GM10248 (cell line): ENCODE data around the gene ABHD5.

ENCODE experiments used
- CTCF ChIA-PET: fragments of 300-600 bp; sonication (Branson Sonifier 250); formaldehyde crosslinking; extraction: SDS; loops from one replicate; lab custom pipeline; 2021; ENCODE audit warnings: antibody characterized with exemption; lab: Yijun Ruan, JAX
- POLR2A ChIA-PET: fragments of 350-650 bp; sonication (Branson Sonifier 250); formaldehyde crosslinking; extraction: SDS; loops from one replicate; lab custom pipeline; 2020; ENCODE audit warnings: antibody characterized with exemption; lab: Yijun Ruan, JAX
- DNase-seq: peaks from one replicate; pipeline ENCODE4 v3.0.0; 2012; ENCODE audit errors: extremely low spot score
- CTCF ChIP-seq: IDR thresholded peaks from 2 replicates; pipeline ENCODE4 v1.5.1; 2012; ENCODE audit warnings: mild to moderate bottlenecking, low read depth; ENCODE audit errors: extremely low read depth, missing control alignments, control extremely low read depth

ABHD5 gene

DNA sequence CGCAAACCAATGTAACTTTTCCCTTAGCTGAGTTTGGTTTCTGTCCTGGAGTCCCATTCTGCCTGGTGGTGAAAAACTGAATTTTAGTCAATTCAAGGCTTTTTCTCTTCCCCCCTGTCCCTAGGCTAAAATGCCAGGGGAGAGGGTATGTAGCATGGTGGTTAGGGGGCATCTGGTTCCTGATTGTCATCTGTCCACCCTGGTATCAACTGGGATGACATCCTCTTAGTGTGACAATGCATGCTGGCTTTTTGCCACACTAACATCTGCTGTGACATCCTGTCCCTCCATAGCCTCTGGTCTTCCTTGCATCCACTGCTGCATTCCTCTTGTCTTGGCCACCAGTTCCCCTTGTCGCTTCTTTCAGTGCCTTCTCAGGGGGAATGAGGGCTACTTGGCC is 73.7 kb downstream of the ABHD5 start:
- CTCF ChIA-PET, result interaction anchor here (1.1 to 5.0 kb wide), 2 partner anchors 21 to 434 kb away, joined by 4 to 29 read pairs; no protein-coding TSS in a partner anchor
- no peak for TF ChIP-seq CTCF
- POLR2A ChIA-PET, result no interaction called here
- DNase-seq, result no peak

DNA sequence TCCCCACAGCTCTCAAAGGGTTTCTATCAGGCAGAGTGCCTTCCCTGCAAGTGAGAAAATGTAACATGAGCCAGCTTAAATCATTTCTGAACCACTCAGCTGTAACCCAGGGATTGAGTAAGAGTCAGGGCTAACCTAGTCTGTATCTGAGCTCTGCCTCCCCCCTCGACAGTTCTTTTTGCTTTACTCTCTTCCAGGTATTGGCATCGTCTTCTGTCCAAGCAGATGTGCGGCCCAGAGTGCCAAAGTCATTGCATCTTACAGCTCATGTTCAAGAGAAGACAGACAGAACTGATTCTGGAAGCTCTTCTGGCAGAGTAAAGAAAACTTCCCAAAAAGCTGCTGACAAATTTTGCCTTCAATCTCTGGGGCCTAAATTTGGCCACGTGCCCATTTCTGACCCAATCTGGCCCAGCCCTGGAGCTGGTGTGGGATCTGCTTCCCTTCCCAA is 74.8 kb downstream of the ABHD5 start:
- TF ChIP-seq CTCF, result no peak
- ChIA-PET CTCF (interaction anchor here (0.9 to 5.0 kb wide), 4 partner anchors 20 to 433 kb away, joined by 3 to 29 read pairs (median 5); no protein-coding TSS in a partner anchor), POLR2A (no interaction called here)
- no peak for DNase-seq

GRCh38 chr3:43766672-43767465 is 76.1 kb downstream of the ABHD5 start:
- no peak for TF ChIP-seq CTCF
- ChIA-PET POLR2A (interaction anchor here (0.7 kb wide), 1 partner anchor 508 kb away, joined by 14 read pairs; no protein-coding TSS in a partner anchor), CTCF (interaction anchor here (1.6 to 5.0 kb wide), 3 partner anchors 18 to 434 kb away, joined by 5 to 29 read pairs (median 11); no protein-coding TSS in a partner anchor)
- no peak for DNase-seq

DNA sequence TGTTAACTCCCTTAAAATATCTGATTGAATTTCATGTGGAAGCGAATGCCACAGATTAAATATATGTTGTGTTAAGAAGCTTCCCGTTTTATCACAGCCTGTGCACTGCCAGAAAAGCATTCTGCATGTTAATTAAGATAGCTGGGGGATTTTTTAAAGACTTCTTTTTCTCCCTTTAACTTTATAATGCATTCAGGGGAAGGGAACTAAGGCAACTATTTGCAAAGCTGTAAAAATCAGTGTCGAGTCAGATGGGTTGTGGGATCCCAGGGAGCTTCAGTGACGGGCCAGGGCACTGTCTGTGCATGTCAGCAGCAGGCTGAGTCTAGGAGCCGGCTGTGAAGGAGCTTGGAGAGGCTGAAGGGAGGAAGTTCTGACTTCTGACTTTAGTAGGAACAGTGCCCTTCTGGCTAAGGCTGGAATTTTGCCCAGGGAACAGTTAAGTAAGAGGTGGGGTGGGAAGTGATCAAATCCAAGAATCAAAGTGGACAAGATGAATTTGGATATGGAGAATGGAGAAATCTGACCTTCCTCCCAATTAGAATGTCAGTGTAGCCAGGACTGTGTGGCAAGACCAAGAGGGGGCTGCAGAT is 77.7 kb downstream of the ABHD5 start:
- TF ChIP-seq CTCF, result no peak
- POLR2A ChIA-PET, result interaction anchor here (0.6 kb wide), 1 partner anchor 508 kb away, joined by 4 read pairs; no protein-coding TSS in a partner anchor
- no peak for DNase-seq
- CTCF ChIA-PET, result interaction anchor here (0.7 to 5.0 kb wide), 17 partner anchors 8 to 467 kb away, joined by 3 to 29 read pairs (median 6); no protein-coding TSS in a partner anchor

DNA sequence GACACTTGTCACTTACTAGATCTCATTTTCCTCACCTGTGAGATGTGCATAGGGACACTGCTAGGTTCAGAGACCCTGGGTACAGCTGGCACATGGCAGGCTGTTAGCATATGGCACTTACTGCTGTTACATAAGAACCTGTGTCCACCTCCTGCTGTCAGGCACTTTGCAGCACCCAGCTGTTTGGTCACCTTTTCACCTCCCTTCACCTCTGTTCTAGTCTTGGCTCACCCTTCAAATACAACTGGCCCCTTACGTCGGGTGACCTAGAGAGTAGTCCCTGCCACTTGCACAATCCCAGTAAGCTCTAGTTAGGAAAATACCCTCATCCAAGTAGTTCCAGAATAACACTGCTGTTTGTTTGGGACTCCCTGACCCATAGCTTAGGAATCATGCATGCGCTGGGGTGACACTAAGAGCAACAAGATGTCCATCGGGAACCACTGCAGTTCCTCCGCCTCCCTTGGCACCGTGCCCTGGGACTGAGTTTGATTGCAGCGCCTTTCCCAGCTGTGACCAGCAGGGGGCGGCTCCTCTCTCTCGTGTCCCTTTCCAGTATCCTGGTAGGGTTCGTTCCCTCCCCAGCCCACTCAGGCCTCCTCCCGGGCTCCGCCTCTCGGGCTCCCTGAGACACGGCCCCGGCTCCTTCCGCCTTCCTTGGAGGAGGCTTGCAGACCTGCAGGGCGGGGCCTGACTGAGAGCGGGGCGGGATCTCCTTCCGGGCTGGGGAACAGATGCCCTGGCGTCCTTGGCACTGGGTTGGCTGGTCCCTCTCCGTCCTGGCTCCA is 78.6 kb downstream of the ABHD5 start:
- ChIA-PET POLR2A (no interaction called here), CTCF (interaction anchor here (0.7 to 5.0 kb wide), 18 partner anchors 9 to 466 kb away, joined by 3 to 29 read pairs (median 6); no protein-coding TSS in a partner anchor)
- DNase-seq, result peak; percentile 80
- TF ChIP-seq CTCF, result peak; percentile 90
